ENCODE measurements around the gene ACTR1B. TPM values are rescaled to one million over a fixed set of nuclear protein-coding genes. Genes with fewer than 3 reads are reported as not detected.

Gene ACTR1B
- total and polyA plus RNA-seq, 2 experiments from 2014 or later = 27.2 to 42.5 TPM

DNA sequence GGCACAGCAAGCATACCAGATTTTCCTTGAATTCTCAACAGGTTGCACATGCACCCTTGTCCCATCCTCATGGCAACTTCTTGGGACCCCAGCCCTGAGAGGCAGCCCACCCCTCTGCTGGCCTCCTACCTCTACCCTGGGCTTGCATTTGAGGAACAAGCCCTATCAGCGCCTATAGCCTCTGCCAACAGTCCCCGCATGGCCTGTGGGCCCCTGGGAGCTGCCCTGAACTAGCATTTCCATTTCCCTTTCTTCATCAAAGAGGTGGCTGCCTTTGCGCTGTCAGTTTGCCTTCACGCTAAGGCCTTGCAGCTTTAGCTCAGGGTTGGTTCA lies 44.2 kb upstream of the ACTR1B start (continued):
- TF ChIP-seq EZH2 (IDR thresholded peaks at IDR 0.05; ENCODE audit: low read depth, unreplicated experiment) (no peak), POLR2AphosphoS5 (IDR thresholded peaks at IDR 0.05; ENCODE audit: low read depth) (no peak), JUNB (IDR thresholded peaks at IDR 0.05; ENCODE audit: unreplicated experiment) (no peak), EZH2phosphoT487 (IDR thresholded peaks at IDR 0.05; ENCODE audit: unreplicated experiment) (no peak)
- TF ChIP-seq, protein P1, sequence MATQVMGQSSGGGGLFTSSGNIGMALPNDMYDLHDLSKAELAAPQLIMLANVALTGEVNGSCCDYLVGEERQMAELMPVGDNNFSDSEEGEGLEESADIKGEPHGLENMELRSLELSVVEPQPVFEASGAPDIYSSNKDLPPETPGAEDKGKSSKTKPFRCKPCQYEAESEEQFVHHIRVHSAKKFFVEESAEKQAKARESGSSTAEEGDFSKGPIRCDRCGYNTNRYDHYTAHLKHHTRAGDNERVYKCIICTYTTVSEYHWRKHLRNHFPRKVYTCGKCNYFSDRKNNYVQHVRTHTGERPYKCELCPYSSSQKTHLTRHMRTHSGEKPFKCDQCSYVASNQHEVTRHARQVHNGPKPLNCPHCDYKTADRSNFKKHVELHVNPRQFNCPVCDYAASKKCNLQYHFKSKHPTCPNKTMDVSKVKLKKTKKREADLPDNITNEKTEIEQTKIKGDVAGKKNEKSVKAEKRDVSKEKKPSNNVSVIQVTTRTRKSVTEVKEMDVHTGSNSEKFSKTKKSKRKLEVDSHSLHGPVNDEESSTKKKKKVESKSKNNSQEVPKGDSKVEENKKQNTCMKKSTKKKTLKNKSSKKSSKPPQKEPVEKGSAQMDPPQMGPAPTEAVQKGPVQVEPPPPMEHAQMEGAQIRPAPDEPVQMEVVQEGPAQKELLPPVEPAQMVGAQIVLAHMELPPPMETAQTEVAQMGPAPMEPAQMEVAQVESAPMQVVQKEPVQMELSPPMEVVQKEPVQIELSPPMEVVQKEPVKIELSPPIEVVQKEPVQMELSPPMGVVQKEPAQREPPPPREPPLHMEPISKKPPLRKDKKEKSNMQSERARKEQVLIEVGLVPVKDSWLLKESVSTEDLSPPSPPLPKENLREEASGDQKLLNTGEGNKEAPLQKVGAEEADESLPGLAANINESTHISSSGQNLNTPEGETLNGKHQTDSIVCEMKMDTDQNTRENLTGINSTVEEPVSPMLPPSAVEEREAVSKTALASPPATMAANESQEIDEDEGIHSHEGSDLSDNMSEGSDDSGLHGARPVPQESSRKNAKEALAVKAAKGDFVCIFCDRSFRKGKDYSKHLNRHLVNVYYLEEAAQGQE (IDR thresholded peaks at IDR 0.05; ENCODE audit: unreplicated experiment) = no peak

DNA sequence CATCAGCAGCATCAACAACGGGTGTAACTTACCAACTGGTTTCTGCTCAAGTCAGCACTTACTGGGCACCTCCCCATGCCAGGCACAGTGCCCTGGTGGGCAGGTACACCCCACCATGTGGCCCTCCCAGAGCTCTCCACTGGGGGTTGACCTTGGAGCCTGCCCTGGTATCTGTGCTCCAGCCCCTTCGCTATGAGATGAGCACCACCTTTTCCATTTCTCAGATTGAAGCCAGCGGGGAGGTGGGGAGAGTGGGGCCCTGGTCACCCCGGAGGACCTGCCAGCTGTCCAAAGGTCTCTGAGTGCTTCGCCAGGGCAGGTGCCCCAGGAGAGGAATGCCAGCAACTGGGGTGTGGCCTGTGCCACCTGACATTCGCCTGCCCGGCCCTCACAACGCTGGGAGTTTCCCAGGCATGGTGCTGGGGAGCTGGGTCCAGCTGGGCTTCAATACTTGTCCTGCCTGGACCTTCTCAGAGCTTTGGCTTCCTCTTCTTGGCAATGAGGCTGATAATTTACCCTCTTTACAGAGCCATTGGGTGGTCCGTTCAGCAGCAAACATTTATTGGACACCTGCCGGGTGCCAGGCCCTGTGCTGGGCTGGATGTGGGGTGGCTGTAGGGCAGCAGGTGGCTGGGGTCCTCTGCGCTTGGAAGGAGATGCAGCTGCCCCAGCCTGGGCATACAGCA lies 43.7 kb upstream of the ACTR1B start:
- no peak overlapping the region for H3K4me2 ChIP-seq
- H3K27ac ChIP-seq (ENCODE audit: low read depth) = no peak overlapping the region
- Mint-ChIP-seq H3K9me3 (no peaks in the 10 kb centered on the region; the same call in 2 of the 3 replicates), H3K36me3 (ENCODE audit: low read depth) (peaks cover 2% of the 10 kb centered on the region; the same call in 1 of the 3 replicates), H3K4me1 (peaks cover 4% of the 10 kb centered on the region; the same call in 1 of the 3 replicates), H3K27ac (no peak overlapping the region), H3K4me3 (no peak overlapping the region), H3K27me3 (ENCODE audit: insufficient read depth, low read depth, poor library complexity) (peaks cover 3% of the 10 kb centered on the region)
- H3K79me2 ChIP-seq (replicated peaks; ENCODE audit: insufficient read depth) = no peaks in the 10 kb centered on the region
- no peaks in the 10 kb centered on the region for H3K36me3 ChIP-seq (ENCODE audit: insufficient read depth)
- H2AFZ ChIP-seq = no peak overlapping the region
- no peaks in the 10 kb centered on the region for H3K4me1 ChIP-seq (ENCODE audit: insufficient read depth)
- no peaks in the 10 kb centered on the region for H3K27me3 ChIP-seq (ENCODE audit: insufficient read depth)
- DNase-seq (ENCODE audit: low spot score) (no peak), ATAC-seq (no peak)
- H3F3A ChIP-seq (replicated peaks; ENCODE audit: low read depth) = no peaks in the 10 kb centered on the region
- no peaks in the 10 kb centered on the region for H3K9me2 ChIP-seq (ENCODE audit: insufficient read depth)
- H3K4me3 ChIP-seq = no peak overlapping the region
- no peak for TF ChIP-seq POLR2AphosphoS5 (IDR thresholded peaks at IDR 0.05; ENCODE audit: low read depth)
- TF ChIP-seq, protein P1 (IDR thresholded peaks at IDR 0.05; ENCODE audit: unreplicated experiment) = no peak
- TF ChIP-seq STAT1 (IDR thresholded peaks at IDR 0.05; ENCODE audit: unreplicated experiment) = no peak
- no peak for TF ChIP-seq EZH2phosphoT487 (IDR thresholded peaks at IDR 0.05; ENCODE audit: unreplicated experiment)
- no peaks in the 10 kb centered on the region for H4K20me1 ChIP-seq (replicated peaks; ENCODE audit: insufficient read depth)

All from GM23338 (cell line).